Germinal center (tissue), 1 donor: ENCODE measurements around the gene ZBTB7C.

Experiments used
- DNase-seq: peaks from one replicate; pipeline ENCODE4 v3.0.0; 2012; ENCODE audit warnings: mixed read lengths, low spot score

Gene ZBTB7C

DNA sequence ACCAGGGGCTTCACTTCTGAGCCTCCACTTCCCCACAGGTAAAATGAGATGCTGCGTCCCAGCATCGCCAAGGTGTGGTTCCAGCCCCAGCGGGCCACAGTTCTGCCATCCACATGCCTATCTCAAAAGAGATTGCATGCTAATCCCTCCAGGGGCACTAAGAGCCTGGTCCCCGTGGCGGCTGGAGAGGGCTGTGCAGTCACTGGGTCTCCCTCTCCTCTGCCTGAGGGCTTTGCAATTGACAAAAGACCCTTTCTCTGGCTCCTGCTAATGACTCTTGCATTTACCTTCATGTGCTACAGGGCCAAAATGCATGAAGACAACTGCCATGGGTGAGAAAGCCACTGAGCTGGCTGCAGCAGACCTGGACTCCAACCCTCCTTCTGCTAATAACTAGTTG lies 18.5 kb downstream of the ZBTB7C start:
- DNase-seq = no peak

DNA sequence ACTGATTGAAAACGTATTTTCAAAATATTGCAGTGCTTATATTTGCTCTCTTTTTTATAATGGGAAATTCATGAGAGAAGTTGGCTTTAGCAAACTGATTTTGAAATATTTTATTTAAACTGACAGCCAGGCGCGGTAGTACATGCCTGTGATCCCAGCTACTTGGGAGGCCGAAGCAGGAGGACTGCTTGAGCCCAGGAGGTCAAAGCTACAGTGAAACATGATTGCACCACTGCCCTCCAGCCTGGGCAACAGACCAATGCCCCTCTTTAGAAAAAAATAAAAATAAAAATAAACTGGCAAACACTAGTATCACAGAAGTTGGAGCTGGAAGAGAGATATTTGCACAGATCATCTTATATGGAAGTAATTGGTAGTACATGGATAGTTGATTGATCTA lies 20.7 kb downstream of the ZBTB7C start:
- DNase-seq = no peak

DNA sequence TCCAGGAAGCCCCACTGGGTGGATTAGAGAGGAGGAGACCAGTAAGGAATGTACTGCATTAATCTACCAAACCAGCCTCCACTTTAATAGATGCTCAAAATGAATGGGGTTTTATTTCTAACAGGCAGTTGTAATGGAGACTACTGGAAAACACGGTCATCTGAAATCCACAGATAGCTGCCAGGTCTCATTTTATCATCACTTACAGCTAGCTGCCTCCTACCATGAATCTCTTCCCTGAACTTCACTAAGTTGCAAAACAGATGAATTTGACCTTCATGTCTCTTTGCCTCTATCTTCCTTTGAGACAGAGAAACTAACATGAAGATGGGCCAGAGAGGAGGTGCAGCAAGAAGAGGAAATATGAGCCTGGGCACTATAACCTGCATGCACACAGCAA lies 21.9 kb downstream of the ZBTB7C start:
- DNase-seq = no peak

DNA sequence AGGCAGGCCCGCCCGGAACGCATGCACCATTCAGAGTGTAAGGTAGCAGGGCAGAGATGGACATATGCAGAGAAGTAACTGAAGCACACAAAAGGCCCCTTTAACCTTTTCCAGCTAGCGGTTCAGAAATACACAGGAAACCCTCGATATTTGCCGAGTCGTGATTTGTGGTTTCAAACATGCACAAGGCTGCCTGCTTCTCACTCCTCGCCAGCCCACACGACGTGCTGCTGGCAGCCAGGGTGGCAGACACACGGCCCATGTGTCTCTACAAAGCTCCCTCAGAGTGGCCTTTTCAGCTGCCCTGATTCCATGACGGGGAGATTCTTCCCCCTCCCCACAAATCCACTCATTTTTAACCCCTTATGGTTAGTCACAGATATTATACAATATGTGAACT lies 23.6 kb downstream of the ZBTB7C start:
- DNase-seq = no peak

DNA sequence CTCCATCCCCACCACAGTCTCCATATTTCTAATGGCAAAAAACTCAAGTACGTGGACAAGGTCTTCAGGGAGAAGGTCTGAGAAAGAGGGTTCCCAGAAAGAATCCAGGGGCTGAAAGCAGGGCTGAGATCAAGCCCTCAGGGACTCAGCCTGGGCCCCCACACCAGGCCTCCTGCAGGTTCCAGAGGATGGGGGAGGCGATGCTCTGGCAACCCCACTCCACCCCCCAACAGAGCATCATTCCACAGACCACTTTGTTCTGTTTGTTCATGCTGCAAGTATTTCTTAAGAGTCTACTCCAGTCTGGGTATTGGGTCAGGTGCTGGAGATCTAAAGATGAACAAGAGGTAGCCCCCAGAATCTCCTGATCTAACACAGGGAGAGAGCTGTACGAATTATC lies 32.2 kb downstream of the ZBTB7C start:
- no peak for DNase-seq

DNA sequence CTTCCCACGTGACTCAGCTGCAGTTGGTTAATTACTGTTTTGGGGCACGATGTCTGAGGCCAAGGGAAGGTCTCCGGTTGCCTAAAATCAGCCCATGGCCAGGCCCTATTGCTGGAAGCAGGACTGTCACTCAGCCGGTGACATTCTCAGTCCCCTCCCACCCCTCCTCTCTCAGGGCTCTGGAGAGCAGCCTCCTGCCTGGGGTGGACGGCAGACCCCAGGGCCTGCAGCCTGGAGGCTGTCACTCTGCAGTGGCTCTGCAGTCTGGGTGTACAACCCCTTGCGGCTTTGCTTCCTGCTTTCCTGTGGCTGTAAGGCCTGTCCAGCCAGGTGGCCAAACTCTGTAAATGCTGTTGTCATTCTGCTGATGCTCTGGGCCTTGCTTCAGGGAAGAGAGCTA lies 32.8 kb downstream of the ZBTB7C start:
- no peak for DNase-seq

DNA sequence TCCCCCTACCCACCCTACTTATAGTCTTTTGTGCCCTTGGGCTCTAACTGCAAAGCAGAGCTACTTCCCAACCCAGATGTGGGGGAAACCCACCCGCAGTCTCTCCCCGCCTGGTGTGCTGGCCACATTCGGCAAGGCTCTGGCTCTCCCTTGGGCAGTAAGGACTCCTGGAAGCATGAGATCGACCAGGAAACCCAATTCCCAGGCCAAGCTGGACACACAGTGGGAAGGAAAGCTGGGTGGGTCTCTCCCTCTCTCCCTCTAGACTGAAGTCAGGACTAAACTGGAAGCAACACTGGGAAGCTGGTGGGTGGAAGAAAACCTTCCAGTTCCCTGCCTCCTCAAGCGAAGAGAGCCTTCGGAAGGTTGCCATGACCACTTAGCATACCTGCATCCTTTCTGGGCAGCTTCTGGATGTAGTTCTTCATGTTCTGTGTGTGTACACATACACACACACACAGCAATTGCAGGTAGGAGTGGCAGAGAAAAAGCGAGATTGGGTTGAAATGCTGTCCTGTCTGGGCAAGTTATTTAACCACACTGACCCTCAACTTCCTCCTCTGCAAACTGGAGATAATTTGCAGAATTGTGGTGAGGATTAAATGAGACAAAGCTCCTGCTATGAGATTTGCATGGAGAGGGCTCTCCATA lies 33.9 kb downstream of the ZBTB7C start:
- DNase-seq = no peak

DNA sequence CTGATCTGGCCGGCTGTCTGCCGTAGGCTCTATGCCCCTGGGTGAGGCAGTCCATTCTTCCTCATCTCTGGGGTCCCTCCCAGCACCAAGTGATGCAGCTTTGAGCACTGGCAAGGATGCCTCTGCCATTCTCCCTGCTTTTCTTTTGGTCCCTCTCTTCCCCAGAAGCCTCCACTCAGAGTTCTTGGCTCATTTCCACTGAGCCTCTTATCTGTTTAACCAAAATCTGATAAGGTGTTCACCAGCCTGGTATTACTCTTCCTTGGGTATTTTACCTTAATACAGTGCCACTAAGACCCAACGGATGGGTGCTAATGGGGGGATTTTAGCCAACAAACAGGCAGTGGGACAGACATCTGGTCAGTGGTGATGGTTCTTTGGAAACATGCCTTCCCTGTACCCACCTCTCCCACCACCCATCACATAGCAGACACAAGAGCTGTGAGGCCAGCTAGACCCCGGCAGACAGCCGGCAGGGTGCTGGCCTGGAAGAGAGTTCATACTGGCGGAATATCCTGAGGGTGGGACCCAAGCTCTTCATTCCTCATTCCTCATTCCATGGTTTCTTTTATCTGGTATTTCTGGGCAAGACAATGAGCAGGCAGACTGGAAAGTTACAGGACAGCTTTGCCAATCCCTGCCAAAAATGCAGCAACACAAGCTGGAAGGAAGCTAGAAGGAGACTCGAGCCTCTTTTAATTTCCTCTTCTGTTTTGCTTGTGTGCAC lies 34.6 kb downstream of the ZBTB7C start:
- DNase-seq = no peak

DNA sequence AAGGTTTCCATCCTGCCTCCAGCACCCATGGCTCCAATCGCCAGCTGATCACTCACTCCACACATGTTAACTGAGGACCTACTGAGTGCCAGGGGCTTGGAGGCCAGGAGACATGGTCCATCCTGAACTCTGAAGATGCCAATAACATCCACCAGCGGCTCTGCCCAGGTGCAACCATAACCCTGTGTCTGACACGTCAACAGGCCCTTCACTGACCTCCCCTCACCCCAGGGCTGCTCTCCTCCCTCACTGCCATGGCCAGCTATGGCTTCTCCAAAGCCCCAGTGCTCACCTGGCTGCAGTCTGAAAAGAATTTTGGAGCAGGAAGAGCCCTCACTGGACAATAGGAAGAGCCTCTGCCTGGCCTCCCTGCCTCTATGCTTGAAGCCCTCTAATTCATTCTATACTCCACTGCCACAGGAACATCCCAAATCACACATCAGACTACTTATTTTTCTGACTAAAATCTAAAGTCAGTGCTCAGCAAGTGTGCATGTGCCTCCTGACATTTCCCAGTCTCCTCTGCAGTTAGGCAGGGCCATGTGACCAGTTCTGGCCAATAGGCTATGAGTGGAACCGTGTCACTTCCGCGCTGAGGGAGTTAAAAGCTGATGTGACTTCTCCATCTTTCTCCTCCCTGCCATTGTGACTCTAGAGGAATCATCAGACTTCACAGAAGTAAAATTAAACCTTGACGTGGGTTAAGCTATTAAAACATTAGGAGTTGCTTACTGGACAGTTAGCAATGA lies 37.2 kb downstream of the ZBTB7C start:
- no peak for DNase-seq

DNA sequence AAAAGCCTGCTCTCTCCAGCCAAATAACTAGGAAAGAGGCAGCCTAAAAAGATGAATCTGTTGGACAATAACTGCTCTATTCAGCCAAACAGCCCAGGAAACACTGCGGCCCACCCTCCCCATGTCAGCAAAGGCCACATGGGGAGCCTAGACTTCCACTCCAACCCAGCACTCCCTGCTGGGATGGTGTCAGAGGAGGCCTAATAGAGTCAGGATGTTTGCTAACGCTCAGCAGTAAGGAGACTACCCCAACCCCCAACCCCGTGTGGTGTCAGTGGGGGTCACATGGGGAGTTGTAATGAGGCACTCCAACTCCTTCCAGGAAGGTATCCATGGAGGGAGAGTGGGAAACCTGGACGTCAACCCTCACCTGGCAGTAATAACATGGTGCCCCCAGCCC lies 41.6 kb downstream of the ZBTB7C start:
- no peak for DNase-seq

DNA sequence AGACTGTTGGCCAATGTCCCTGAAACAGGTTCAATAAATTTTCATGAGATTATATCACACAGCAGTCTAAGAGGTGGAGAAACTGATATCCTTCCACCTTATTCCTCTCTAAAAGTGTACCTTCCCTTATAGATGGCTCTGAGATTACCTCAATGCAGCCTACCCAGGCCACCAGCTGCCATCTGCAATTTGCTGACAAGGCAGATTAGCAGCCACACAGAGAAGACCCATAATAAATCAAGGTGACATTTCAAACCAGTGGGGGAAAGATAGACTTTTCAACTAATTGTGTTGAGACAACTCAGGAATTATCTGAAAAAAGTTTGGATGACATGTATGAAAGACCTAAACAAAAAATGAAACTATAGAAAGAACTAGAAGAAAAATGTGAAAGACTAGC lies 43.2 kb downstream of the ZBTB7C start:
- DNase-seq = no peak

DNA sequence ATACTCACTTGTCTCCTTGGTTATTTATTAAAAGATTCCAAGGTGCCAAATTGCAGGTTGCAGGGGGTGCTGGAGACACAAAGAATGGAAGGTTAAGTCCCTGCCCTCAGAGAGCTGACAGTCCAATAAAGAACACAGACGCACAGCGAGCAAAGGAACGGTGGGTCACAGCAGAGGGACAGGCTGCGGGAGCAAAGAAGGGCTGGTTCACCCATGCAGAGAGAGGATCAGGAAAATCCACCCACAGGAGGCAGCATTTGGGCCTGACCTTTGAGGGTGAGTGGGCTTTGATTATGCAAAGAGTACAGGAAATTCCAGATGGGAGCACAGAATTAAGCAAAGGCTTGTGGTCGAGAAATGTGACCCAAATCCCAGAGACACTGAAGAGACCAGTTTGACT lies 45.0 kb downstream of the ZBTB7C start:
- no peak for DNase-seq

DNA sequence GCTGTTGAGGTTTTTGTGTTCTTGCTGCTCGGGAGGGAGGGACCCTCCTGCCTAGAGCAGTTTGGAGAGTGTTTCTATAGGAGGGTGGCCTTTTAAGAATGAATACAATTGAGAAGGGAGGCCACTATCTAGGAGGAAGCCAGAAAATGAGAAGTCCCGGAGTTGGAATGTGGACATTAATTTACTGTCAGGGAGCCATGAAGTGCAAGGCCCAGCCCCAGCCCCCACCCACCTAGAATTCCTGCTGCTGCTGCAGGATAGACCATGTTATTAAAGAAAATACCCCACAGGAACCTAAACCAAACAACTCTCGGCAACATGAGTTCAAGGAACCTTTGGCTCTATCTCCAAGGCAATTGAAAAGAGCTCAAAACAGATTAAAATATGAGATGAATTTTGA lies 46.0 kb downstream of the ZBTB7C start:
- DNase-seq = no peak

DNA sequence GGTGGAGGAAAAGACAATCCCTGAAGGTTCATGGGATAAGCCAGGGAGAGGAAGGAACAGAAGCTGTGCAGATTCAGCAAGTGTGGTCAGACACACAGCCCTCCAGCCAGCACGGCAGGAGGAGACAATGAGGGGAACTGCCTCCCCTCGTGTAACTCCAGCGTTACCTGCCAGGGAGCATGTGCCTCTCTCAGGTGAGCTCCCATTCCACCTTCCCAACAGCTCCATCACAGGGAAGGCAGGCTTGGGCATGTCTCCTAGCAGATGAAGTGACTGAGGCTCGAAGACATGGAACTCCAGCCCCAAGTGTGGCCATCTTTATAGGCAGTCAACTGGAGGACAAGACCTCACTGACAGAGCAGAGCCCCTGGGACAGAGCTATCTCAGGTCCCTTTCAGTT lies 47.4 kb downstream of the ZBTB7C start:
- no peak for DNase-seq

DNA sequence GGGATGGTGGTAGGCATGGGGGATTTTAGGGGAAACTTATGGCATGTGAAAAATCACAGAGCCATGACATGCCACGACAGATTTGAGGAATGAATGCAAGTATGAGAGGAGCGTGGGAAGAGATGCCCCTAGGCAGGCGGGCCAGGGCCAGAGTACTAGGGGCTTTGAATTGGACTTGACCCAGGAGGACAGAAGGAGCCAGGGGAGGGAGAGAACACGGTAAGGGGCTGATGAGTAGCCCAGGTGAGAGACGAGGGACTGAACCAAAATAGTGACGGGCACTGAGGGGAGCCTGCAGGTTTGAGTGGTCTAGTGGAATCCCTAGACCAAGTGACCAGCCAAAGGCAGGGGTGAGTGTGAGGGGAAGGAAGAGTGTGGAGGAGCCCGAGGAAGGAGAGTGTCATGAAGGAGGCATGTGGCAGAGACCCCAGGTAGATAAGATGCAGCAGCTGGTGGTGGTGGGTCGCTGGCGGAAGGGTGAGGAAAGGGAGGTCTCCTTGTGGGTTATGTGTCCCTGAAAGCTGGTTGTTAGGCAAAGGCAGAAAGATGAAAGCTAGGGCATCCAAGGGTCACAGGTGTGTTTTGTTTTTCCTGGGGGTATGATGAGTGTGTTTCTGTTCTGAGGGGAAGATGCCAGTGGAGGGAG lies 48.7 kb downstream of the ZBTB7C start:
- DNase-seq = no peak

DNA sequence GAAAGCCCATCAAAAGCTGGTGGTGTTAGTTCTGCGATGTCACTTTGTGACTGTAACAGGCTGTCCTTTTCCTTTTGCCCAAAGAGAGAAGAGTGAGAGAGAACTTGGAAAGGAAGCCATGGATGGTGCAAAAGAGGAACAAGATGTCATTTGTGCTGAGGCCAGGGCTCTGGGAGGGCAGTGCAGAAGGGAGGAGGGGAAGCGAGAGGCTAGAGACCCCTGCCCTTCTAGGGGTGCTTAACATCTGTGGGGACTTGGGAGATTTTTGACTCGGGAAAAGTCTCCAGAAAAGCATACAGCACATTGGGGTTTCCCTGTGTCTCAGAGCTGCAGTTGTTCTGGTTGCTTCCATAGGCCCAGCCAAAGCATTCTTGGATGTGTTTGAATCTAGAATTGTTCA lies 49.6 kb downstream of the ZBTB7C start:
- DNase-seq = no peak

DNA sequence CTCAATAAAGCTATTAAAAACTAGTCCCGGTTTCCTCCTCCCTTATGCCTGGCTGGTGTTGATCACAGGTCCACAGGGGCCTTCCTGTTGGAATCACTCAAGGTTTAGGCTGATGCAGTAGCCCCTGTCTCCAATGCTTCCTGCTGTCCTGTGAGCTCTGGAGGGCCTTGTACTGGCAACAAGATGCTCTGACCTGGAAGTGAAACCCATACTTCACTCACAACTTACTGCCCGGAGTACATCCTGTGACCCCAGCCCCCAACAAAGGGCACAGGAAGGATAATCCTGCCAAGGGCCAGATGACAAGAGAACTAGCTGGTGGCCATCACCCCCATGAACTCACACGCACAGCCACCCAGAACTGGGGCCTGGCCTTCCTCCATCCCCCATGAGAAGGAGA lies 50.3 kb downstream of the ZBTB7C start:
- DNase-seq = no peak

DNA sequence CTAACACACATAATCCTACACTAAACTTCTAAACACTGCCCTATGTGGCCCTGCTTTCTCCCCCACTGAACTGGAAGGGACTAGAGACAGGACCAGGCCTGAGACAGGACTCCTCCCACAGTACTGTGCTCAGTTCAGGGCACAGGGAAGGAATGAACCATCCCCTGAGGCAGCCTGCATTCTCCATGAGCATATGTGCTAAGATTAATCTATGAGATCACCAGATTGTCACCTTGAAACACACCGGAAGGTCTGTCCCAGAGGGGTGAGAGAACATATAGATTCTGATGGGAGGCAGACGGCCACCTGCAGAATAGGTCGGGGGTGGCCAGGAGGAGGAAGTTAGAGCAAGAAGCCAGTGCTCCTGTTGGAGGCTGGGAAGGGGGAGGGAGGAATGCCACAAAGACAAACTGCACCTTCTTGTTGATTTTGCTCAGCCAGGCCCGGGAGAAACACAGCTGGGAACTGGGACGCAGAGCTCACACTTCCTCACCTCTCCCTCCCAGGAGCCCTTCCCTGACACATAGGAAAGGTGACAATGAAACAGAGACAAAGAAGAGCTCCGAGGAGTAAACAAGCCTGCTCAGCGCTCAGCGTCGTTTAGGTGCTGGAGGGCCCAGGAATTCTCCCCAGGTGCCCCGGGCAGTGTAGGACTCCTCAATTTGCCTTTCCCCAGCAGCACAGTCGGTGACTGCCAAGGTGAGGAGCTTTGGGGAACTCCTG lies 52.1 kb downstream of the ZBTB7C start:
- no peak for DNase-seq

DNA sequence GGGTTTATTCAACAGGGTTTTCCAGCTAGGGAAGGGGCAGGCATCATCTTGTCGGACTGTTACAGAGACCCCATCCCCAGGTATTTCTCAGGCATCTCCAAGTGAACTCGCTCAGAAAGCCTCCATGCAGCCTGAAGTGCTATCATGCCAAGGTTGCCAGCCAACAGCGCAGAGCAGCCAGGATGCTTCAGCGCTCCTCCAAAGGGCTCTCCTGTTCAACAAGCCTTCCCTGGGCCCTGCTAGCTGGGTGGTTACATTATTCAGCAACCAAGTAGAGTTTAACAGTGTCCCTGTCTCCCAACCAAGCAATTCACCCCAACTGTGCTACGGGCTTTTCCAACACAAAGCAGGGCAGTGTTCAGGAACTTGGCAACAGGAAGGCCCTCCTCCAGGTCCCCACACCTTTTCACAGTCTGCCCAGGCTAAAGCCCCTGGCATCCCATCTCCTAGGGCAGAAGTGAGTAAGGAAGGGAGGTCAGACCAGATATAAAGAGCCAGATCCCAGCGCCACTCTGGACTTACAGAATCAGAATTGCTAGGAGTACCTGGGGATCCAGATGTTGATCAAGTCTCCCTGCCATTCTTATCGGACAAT lies 52.9 kb downstream of the ZBTB7C start:
- DNase-seq = no peak

DNA sequence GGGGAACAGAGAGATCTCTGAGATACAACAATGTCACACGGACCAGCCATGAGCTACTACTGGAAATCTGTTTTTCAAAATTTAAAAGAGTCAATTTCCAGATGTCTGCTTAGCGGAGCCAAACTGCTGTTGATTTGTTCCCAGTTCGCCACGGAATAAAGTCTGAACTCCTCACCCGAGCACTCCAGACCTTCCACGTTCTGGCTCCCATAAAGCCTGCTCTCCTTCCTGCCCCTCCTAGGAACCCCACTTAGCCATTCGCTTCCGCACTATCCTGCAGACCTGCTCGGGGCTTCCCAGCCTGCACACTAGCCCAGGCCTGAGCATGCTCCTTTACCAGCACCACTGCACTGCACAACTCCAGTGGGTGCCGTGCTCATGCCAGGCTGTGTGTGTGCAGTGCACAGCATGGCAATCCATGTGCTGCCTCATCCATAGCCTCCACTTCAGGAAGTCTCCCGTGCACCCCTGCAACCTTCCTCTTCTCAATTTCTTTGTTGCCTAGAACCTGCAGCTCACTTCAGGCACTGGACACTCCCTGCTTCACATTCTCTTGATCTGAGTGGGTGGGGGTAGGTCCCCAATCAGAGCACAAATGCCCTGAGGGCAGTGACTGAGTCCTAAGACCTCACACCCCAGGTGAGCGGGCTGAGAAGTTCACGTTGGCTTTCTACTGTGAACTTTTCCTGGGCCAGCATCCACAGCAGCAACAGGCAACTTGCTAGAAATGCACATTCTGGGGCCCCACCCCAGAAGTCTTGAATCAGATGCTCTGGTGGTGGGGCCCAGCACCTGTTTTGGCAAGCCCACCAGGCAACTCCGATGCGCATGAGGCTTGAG lies 53.7 kb downstream of the ZBTB7C start:
- no peak for DNase-seq

DNA sequence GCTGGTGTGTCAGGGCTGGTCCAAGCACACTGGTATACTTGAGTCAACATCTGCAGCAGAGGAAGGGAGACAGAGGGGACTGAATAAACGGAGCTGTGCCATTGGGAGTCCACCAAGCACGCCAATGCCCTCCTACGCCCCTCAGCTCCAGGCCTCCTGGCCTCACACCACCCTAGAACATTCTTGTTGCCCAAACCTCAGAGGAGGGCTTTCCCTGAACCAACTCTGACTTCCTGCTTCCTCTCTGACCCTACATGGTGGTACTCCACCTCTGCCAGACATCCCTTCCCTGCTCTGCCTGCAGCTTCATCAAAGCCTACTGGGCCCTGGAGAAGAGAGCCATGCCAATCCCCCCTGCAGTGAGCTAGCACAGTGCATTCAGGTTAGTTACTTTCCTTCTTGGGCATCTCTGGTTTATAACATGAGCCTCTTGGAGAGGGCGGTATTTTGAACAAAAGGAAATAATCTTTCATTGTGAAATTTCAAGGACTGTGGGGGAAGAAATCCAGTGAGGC lies 54.4 kb downstream of the ZBTB7C start:
- no peak for DNase-seq
